Glomerular endothelial cell (primary cell): ENCODE data around the gene DNAJC25. TPM values are rescaled to one million over a fixed set of nuclear protein-coding genes. Genes with fewer than 3 reads are reported as not detected.
"Not testable (repeated sequence)": the region's sequence is repeated elsewhere in the genome, so short reads cannot be mapped to it uniquely, and the experiment has no call there.

Source experiments
- DNase-seq: peaks from one replicate; pipeline ENCODE4 v3.0.0-alpha.2; 2011; ENCODE audit warnings: low read depth, low spot score; ENCODE audit errors: extremely low read depth
- total RNA-seq: library from RNA; depleted of rRNA; stranded (reverse); fragments of >200 nt; gene quantifications from 2 replicates; pipeline ENCODE4 v1.2.3, GENCODE V29; 2015

The DNAJC25 gene
- 4.8 and 8.1 TPM in 2 replicates for total RNA-seq

- peak; percentile 86 for DNase-seq
Observed at GRCh38 chr9:111631214-111631971, at the start of gene DNAJC25. Gene DNAJC25, plus strand, starts transcription at chr9:111631334. Its CDS starts 74 bp downstream, at chr9:111631408.

GRCh38 chr9:111582888-111583287 lies 48.2 kb upstream of the DNAJC25 start:
- DNase-seq: no peak

DNA sequence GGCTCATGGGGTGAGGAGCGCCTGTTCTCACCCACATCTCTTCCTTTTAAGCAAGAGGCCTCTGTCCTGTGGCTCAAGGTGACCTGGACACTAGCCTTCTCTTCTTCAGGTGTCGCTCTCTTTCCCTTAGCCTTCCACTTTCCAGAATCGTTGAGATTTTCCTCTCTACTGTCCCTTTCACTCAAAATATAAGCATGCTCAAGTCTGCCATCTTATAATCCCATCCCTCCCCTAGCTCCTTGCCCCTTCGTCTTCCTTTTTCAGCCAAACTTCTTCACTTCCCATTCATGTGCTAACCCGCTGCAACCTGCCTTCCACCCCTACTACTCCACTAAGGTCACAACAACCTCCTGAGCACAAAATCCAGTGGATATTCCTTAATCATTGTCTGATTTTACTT lies 44.8 kb upstream of the DNAJC25 start:
- no peak for DNase-seq

GRCh38 chr9:111588846-111589245 lies 42.3 kb upstream of the DNAJC25 start:
- no peak for DNase-seq

GRCh38 chr9:111597852-111598732 lies 33.0 kb upstream of the DNAJC25 start:
- DNase-seq: no peak

DNA sequence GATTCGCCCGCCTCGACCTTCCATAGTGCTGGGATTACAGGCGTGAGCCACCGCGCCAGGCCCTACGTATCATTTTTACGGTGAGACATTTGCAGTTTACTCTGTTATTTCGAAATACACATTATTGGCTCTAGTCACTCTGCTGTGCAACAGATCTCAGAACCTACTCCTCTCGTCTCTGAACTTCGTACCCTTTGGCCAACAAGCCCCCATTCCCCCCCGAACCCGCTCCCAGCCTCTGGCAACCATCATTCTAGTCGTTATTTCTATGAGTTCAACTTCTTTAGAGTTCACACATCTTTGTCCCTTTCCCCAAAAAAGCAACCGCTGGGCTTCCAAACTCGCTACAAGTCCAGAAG lies 32.4 kb upstream of the DNAJC25 start:
- no peak for DNase-seq

GRCh38 chr9:111599092-111599954 lies 31.8 kb upstream of the DNAJC25 start, which contains the start of gene PTGR1:
Gene PTGR1, minus strand, starts transcription at chr9:111599647. Its CDS starts 2,225 bp downstream, at chr9:111597422.
- no peak for DNase-seq

GRCh38 chr9:111599955-111600343 lies 31.2 kb upstream of the DNAJC25 start:
- no peak for DNase-seq

- DNase-seq: peak; percentile 61
Observed at GRCh38 chr9:111601237-111602018, 29.7 kb upstream of the DNAJC25 start.

GRCh38 chr9:111603041-111603440 lies 28.1 kb upstream of the DNAJC25 start:
- no peak for DNase-seq

- no peak for DNase-seq
Observed at GRCh38 chr9:111604054-111604615, 27.0 kb upstream of the DNAJC25 start.

DNA sequence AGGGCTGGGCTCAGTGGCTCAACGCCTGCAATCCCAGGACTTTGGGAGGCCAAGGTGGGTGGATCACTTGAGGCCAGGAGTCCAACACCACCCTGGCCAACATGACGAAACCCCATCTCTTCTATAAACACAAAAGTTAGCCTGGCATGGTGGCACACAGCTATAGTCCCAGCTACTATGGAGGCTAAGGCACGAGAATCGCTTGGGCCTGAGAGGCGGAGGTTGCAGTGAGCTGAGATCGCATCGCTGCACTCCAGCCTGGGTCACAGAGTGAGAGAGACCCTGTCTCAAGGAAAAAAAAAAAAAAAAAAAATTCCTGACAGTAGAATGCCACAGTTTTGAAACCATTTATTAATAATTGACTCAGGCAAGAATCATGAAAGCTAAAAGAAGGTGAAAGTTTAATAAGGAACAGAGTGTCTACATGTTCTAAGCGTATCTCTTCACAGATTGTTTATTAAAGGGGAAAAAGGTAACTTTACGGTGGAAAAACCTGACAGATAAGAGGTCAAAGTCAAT lies 26.0 kb upstream of the DNAJC25 start:
- DNase-seq: no peak

DNA sequence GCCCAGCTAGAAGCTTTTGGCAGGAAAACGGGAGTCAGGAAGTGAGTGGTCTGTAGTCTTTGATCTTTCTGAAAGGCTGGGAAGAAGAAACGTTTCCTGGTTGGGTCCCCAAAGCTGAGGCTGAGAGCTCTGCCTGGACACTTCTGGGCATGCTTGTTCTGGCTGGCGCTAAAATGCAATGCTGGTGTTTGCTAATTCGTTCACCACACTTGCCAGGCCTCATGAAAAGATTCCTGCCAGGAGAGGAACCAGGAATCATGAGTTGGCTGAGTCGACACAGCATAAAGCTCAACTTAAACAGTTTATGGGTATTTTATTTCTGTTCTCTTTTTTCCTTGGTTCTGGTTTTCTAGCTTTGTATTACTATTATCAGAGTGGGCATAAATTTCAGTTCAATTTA lies 21.0 kb upstream of the DNAJC25 start:
- no peak for DNase-seq

GRCh38 chr9:111610845-111611244 lies 20.3 kb upstream of the DNAJC25 start:
- DNase-seq: no peak

GRCh38 chr9:111613436-111614040 lies 17.6 kb upstream of the DNAJC25 start:
- DNase-seq: no peak

DNA sequence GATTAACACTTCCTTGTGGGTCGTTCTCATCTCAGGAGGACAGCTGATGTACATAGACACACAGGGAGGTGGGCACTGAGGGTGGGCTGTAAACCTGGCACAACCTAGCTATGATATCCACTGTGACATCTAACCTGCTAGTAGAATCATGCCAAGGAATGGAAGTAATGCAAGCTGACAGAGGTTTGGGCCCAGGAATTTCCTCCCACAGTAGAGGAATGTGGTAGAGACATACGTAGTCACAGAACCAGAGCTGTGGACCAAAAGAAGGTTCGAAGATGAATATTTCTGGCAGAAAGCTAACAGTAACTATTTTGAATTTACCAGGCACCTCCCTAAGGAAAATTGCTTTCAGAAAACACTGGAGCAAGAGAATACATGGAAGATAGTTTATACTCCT lies 15.2 kb upstream of the DNAJC25 start:
- no peak for DNase-seq

- DNase-seq: not testable (repeated sequence)
Observed at GRCh38 chr9:111617349-111617748, 13.8 kb upstream of the DNAJC25 start.

- no peak for DNase-seq
Observed at GRCh38 chr9:111621895-111622480, 9.1 kb upstream of the DNAJC25 start.

DNA sequence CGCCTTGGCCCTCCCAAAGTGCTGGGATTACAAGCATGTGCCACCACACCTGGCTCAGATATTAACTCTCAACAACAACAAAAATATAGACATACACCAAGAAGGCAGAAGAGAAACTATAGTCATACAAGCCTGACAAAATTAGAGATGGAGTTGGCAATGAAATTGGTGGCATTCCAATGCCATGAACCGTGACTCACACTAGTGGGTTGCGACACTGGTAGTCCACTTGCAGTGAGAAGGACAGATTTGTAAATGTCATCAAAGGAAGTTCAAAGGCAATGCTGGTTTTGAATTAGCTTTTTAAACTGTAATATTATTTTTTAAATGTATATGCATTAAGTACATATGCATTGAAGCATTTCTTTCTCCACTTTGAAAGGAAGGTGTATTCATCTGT lies 8.5 kb upstream of the DNAJC25 start:
- no peak for DNase-seq
